Bronchial epithelial cell (primary cell): ENCODE results near the gene FANCM. TPM values are rescaled to one million over a fixed set of nuclear protein-coding genes. Genes with fewer than 3 reads are reported as not detected.

ENCODE experiments used
- DNase-seq: peaks from one replicate; pipeline ENCODE4 v3.0.0-alpha.2; 2010; ENCODE audit warnings: low read depth
- FAIRE-seq: peaks from 2 replicates; lab custom pipeline; 2011; peaks lifted over from hg19 to GRCh38; lab: Jason Lieb, UNC
- H3K27me3 ChIP-seq: 2 replicates; pipeline ENCODE4 v1.5.1; 2011; ENCODE audit warnings: low read length; ENCODE audit not compliant: control insufficient read depth, insufficient read depth
- H3K36me3 ChIP-seq: 2 replicates; pipeline ENCODE4 v1.5.1; 2011; ENCODE audit warnings: low read length; ENCODE audit not compliant: control insufficient read depth, insufficient read depth
- H3K4me3 ChIP-seq: 2 replicates; pipeline ENCODE4 v1.5.1; 2011; ENCODE audit warnings: mild to moderate bottlenecking, low read depth, low read length, control low read depth
- total RNA-seq: library from RNA; depleted of rRNA; stranded (reverse); fragments of >200 nt; gene quantifications from 2 replicates; pipeline ENCODE4 v1.2.1, GENCODE V29; 2014
- TF ChIP-seq, protein P1 (sequence below): IDR thresholded peaks from 2 replicates; pipeline ENCODE4 v1.5.1; 2011; ENCODE audit warnings: mild to moderate bottlenecking, moderate library complexity, low read length, control low read depth, inconsistent platforms; ENCODE audit not compliant: insufficient read depth, severe bottlenecking

Gene FANCM
- total RNA-seq, 1 donor from 2014 or later, result 2.9 TPM

GRCh38 chr14:45145214-45145613, 9.5 kb downstream of the FANCM start:
- no peak overlapping the region for H3K4me3 ChIP-seq
- H3K27me3 ChIP-seq, result no peaks in the 10 kb centered on the region
- H3K36me3 ChIP-seq, result no peaks in the 10 kb centered on the region
- TF ChIP-seq, protein P1, sequence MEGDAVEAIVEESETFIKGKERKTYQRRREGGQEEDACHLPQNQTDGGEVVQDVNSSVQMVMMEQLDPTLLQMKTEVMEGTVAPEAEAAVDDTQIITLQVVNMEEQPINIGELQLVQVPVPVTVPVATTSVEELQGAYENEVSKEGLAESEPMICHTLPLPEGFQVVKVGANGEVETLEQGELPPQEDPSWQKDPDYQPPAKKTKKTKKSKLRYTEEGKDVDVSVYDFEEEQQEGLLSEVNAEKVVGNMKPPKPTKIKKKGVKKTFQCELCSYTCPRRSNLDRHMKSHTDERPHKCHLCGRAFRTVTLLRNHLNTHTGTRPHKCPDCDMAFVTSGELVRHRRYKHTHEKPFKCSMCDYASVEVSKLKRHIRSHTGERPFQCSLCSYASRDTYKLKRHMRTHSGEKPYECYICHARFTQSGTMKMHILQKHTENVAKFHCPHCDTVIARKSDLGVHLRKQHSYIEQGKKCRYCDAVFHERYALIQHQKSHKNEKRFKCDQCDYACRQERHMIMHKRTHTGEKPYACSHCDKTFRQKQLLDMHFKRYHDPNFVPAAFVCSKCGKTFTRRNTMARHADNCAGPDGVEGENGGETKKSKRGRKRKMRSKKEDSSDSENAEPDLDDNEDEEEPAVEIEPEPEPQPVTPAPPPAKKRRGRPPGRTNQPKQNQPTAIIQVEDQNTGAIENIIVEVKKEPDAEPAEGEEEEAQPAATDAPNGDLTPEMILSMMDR, result no peak
- FAIRE-seq (peak; percentile 40), DNase-seq (no peak)

- H3K27me3 ChIP-seq, result no peaks in the 10 kb centered on the region
- DNase-seq, result no peak
- no peak for FAIRE-seq
- no peak overlapping the region for H3K4me3 ChIP-seq
- TF ChIP-seq, protein P1, result no peak
- no peaks in the 10 kb centered on the region for H3K36me3 ChIP-seq
Measured at GRCh38 chr14:45149602-45150001, 13.9 kb downstream of the FANCM start.

DNA sequence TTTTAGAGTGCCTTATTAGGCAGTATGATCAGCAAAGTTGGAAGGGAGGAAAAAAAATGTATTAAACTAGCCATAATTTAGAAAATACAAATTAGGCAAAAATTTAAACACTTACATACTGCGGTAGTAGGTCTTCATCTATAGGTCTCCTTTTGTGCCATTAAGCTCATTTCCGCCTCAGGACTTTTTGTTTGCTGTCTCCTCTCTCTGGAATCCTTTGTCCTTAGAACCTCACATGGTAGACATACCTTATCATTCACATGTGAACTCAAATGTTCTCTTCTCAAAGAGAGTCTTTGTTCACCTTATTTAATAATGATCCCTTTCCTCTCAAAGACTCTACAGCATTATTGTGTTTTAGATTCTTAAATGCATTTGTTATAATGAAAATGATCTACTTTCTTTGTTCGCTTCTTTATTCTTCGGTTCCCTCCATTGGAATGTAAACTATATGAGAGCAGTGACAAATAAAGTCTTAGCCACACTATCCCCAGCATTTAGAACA, 14.7 kb downstream of the FANCM start:
- TF ChIP-seq, protein P1, result no peak
- DNase-seq (no peak), FAIRE-seq (no peak)
- Histone ChIP-seq H3K36me3 (no peaks in the 10 kb centered on the region), H3K4me3 (no peak overlapping the region), H3K27me3 (no peaks in the 10 kb centered on the region)

- FAIRE-seq, result no peak
- DNase-seq, result no peak
- no peaks in the 10 kb centered on the region for H3K27me3 ChIP-seq
- no peak overlapping the region for H3K4me3 ChIP-seq
- no peaks in the 10 kb centered on the region for H3K36me3 ChIP-seq
- TF ChIP-seq, protein P1, result no peak
Measured at GRCh38 chr14:45156067-45156466, 20.3 kb downstream of the FANCM start.

DNA sequence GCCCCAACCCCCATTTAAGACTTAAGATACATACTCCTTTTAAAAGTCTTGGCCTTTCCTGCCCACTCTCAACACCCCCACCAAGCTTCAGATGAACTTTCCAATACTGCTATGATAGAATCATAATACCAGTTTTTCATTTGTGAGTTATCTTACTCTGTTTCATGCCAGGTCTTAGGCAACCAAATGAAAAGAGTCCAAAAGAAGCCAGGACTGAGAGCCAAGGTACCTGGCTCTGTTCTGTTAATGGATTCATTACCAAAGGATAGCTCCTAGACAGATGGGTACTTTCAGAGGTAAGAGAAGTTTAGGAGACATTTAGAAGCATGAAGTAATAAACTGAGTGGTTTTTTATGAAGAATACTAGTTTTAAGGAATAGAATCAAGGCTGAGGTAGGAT, 34.2 kb downstream of the FANCM start:
- Histone ChIP-seq H3K27me3 (no peaks in the 10 kb centered on the region), H3K36me3 (no peaks in the 10 kb centered on the region), H3K4me3 (no peak overlapping the region)
- DNase-seq (no peak), FAIRE-seq (no peak)
- TF ChIP-seq, protein P1, result no peak

- Histone ChIP-seq H3K27me3 (no peaks in the 10 kb centered on the region), H3K36me3 (no peaks in the 10 kb centered on the region), H3K4me3 (no peak overlapping the region)
- FAIRE-seq (no peak), DNase-seq (peak; percentile 68)
- TF ChIP-seq, protein P1, result no peak
Measured at GRCh38 chr14:45177076-45177475, 41.3 kb downstream of the FANCM start.
